CD14-positive monocyte (primary cell): ENCODE data around the gene ESPN. TPM values are rescaled to one million over a fixed set of nuclear protein-coding genes. Genes with fewer than 3 reads are reported as not detected.

Source experiments
- DNase-seq, 3 donors: peaks; one replicate each; pipeline ENCODE4 v3.0.0-alpha.2; 2011 to 2022
- H2AFZ ChIP-seq: 2 replicates; pipeline ENCODE4 v1.6.0; 2012; ENCODE audit warnings: mild to moderate bottlenecking, low read depth, low read length, inconsistent platforms; ENCODE audit not compliant: insufficient read depth, poor library complexity, severe bottlenecking
- H3K27ac ChIP-seq, 2 donors: 1 replicate in 1 of 2; 2 replicates in 1 of 2; pipeline ENCODE4 v1.5.1; 2012 to 2013; ENCODE audit warnings: low read length in 2 of 2, control low read depth in 1 of 2, inconsistent platforms in 1 of 2, low read depth in 1 of 2, mild to moderate bottlenecking in 1 of 2
- H3K27me3 ChIP-seq, 2 donors: one replicate each; pipeline versions ENCODE4 v1.6.0 to v1.6.1; 2011 to 2013; ENCODE audit warnings: low read length in 2 of 2; ENCODE audit not compliant: control insufficient read depth in 2 of 2, insufficient read depth in 2 of 2
- H3K36me3 ChIP-seq, 2 donors: replicated peaks in 1 of 2; 1 replicate in 1 of 2; 2 replicates in 1 of 2; pipeline versions ENCODE4 v1.5.1 to v1.6.1; 2012 to 2013; ENCODE audit warnings: low read length in 2 of 2, control low read depth in 1 of 2, inconsistent platforms in 1 of 2, mild to moderate bottlenecking in 1 of 2; ENCODE audit not compliant: insufficient read depth in 2 of 2, control insufficient read depth in 1 of 2
- H3K4me1 ChIP-seq, 2 donors: 1 replicate in 1 of 2; 2 replicates in 1 of 2; pipeline versions ENCODE4 v1.5.1 to v1.6.1; 2012 to 2013; ENCODE audit warnings: low read length in 2 of 2, control low read depth in 1 of 2, inconsistent platforms in 1 of 2, mild to moderate bottlenecking in 1 of 2, moderate library complexity in 1 of 2; ENCODE audit not compliant: insufficient read depth in 2 of 2, control insufficient read depth in 1 of 2
- H3K4me2 ChIP-seq: replicated peaks from 2 replicates; pipeline ENCODE3; 2012; ENCODE audit warnings: low read length, moderate library complexity, mild to moderate bottlenecking; ENCODE audit not compliant: poor library complexity, severe bottlenecking; ENCODE audit errors: extremely low read depth
- H3K4me3 ChIP-seq, 3 experiments: fragments of 200-600 bp in 1 of 3; sonication (generic) in 1 of 3; replicated peaks in 1 of 3; 1 replicate in 2 of 3; 2 replicates in 1 of 3; pipeline ENCODE4 v1.5.1; 2011 to 2013; ENCODE audit warnings: low read length in 3 of 3, mild to moderate bottlenecking in 3 of 3, control low read depth in 2 of 3, low read depth in 2 of 3, inconsistent platforms in 1 of 3, moderate library complexity in 1 of 3
- H3K79me2 ChIP-seq: 2 replicates; pipeline ENCODE4 v1.6.0; 2012; ENCODE audit warnings: mild to moderate bottlenecking, control low read depth, inconsistent platforms, low read length, moderate library complexity; ENCODE audit not compliant: insufficient read depth
- H3K9ac ChIP-seq: 2 replicates; pipeline ENCODE4 v1.6.0; 2017; ENCODE audit warnings: low read length, mild to moderate bottlenecking; ENCODE audit not compliant: insufficient read depth, poor library complexity, severe bottlenecking
- H3K9me3 ChIP-seq, 2 donors: replicated peaks in 1 of 2; 1 replicate in 1 of 2; 2 replicates in 1 of 2; pipeline versions ENCODE4 v1.5.1 to v1.6.1; 2012 to 2013; ENCODE audit warnings: low read length in 2 of 2, control low read depth in 1 of 2; ENCODE audit not compliant: control insufficient read depth in 1 of 2, insufficient read depth in 1 of 2
- H4K20me1 ChIP-seq: 2 replicates; pipeline ENCODE4 v1.6.0; 2012; ENCODE audit warnings: mild to moderate bottlenecking, low read length, control low read depth, moderate library complexity; ENCODE audit not compliant: insufficient read depth
- H3K27ac Mint-ChIP-seq, 7 donors: one replicate each; pipeline ENCODE4 v1.8.0; 2020; ENCODE audit warnings: mild to moderate bottlenecking in 7 of 7, mixed read lengths in 7 of 7, moderate library complexity in 6 of 7, inconsistent platforms in 2 of 7
- H3K27me3 Mint-ChIP-seq, 3 donors: one replicate each; pipeline ENCODE4 v1.8.0; 2021 to 2022; ENCODE audit warnings: low read depth in 3 of 3, mild to moderate bottlenecking in 3 of 3, mixed read lengths in 3 of 3, moderate library complexity in 3 of 3, inconsistent platforms in 1 of 3
- H3K36me3 Mint-ChIP-seq, 2 donors: one replicate each; pipeline ENCODE4 v1.8.0; 2020; ENCODE audit warnings: mixed read lengths in 2 of 2, inconsistent platforms in 1 of 2, mild to moderate bottlenecking in 1 of 2
- H3K4me1 Mint-ChIP-seq: one replicate; pipeline ENCODE4 v1.8.0; 2020; ENCODE audit warnings: mild to moderate bottlenecking, mixed read lengths
- H3K4me3 Mint-ChIP-seq, 2 donors: one replicate each; pipeline ENCODE4 v1.8.0; 2020; ENCODE audit warnings: mild to moderate bottlenecking in 2 of 2, mixed read lengths in 2 of 2, moderate library complexity in 1 of 2
- H3K9me3 Mint-ChIP-seq, 7 donors: one replicate each; pipeline ENCODE4 v1.8.0; 2020 to 2022; ENCODE audit warnings: mixed read lengths in 7 of 7, mild to moderate bottlenecking in 6 of 7, moderate library complexity in 6 of 7, inconsistent platforms in 2 of 7
- WGBS: methylation state at CpG from one replicate; pipeline ENCODE4 v1.1.5; 2013; ENCODE audit warnings: missing lambda C conversion rate; ENCODE audit not compliant: insufficient coverage; 5-methylcytosine and 5-hydroxymethylcytosine counted together
- intact Hi-C, 2 donors: fragments of 100-400 bp; cut with micrococcal nuclease; formaldehyde crosslinking; loops; one replicate each; pipeline versions ENCODE4 v1.15.0 to v1.15.1; 2023
- polyA plus RNA-seq, 3 donors: library from polyadenylated mRNA; depleted of rRNA in 1 of 3; unstranded in 2 of 3; stranded (reverse) in 1 of 3; fragments of 300-500 nt in 2 of 3; fragments of >200 nt in 1 of 3; fragmentation: Illumina TruSeq in 2 of 3; gene quantifications; 1 replicate in 2 of 3; 2 replicates in 1 of 3; pipeline ENCODE4 v1.2.3, GENCODE V29; 2012 to 2021
- TF ChIP-seq, protein P1 (sequence below): fragments of 200-600 bp; IDR thresholded peaks from one replicate; pipeline ENCODE4 v1.8.0; 2022; ENCODE audit warnings: antibody characterized with exemption, mild to moderate bottlenecking

The ESPN gene
- polyA plus RNA-seq, 3 donors, result not detected

DNA sequence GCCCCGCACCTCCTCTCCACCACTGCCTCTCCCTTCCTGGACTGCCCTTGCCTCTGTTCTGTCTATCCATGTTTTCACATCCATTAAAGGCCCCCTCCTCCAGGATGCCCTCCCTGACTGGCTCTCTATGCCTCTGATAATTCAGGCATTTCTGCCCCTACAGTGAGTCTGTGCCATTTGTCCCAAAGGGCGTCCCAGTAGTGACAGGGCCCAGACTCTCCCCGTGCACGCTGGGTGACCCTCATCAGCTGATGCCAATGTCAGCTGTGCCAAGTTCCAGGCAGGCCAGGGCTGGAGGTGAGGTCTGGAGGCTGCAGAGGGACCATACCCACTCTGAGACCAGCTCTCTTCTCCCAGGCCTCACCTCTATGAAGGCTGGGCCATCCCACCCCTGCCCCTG lies 70.1 kb downstream of the ESPN start:
- Histone ChIP-seq H3K9ac (no peak overlapping the region), H2AFZ (no peak overlapping the region), H3K27me3 (peaks cover 10 to 64% of the 10 kb centered on the region in 2 donors), H3K9me3 (peaks cover 0 to 4% of the 10 kb centered on the region in 2 donors), H3K36me3 (no peaks in the 10 kb centered on the region), H3K4me1 (peaks cover 9 to 10% of the 10 kb centered on the region in 2 donors), H3K79me2 (no peaks in the 10 kb centered on the region), H3K27ac (no peak overlapping the region), H3K4me3 (no peak overlapping the region), H4K20me1 (no peaks in the 10 kb centered on the region), H3K4me2 (no peak overlapping the region)
- TF ChIP-seq, protein P1, sequence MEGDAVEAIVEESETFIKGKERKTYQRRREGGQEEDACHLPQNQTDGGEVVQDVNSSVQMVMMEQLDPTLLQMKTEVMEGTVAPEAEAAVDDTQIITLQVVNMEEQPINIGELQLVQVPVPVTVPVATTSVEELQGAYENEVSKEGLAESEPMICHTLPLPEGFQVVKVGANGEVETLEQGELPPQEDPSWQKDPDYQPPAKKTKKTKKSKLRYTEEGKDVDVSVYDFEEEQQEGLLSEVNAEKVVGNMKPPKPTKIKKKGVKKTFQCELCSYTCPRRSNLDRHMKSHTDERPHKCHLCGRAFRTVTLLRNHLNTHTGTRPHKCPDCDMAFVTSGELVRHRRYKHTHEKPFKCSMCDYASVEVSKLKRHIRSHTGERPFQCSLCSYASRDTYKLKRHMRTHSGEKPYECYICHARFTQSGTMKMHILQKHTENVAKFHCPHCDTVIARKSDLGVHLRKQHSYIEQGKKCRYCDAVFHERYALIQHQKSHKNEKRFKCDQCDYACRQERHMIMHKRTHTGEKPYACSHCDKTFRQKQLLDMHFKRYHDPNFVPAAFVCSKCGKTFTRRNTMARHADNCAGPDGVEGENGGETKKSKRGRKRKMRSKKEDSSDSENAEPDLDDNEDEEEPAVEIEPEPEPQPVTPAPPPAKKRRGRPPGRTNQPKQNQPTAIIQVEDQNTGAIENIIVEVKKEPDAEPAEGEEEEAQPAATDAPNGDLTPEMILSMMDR, result no peak
- Mint-ChIP-seq H3K27me3 (peaks cover 66 to 83% (median 76%) of the 10 kb centered on the region in 3 donors), H3K4me3 (peak overlapping the region in 1 of 2 donors; percentile 6), H3K9me3 (peaks cover 0 to 9% (median 2%) of the 10 kb centered on the region in 7 donors), H3K36me3 (peaks cover 0 to 3% of the 10 kb centered on the region in 2 donors), H3K27ac (no peak overlapping the region), H3K4me1 (peaks cover 9% of the 10 kb centered on the region)
- no peak for DNase-seq
- intact Hi-C loops, result no loop called here
- WGBS, result 89% methylated on average over 4 of the region's 4 CpGs

DNA sequence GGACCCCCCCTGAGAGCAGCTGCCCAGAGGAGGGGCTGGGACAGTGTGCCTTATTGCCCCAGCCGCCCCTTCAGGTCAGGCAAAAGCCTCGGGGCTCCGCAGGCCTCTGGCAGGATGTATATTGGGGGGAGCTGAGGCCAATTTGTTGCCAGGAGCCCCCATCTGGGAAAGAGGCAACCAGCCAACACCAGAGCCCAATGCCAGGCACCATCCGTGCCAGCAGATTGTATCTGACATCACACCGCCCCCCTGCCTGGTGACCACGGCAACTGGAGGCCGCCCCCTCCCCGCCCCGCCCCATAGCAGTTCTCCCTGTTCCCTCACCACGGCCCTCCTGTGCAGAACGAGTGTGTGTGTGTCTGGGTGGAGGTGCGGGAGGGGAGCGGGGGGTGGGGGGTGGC lies 70.5 kb downstream of the ESPN start:
- no peak overlapping the region for H3K4me2 ChIP-seq
- no peak overlapping the region for H3K9ac ChIP-seq
- H3K4me3 Mint-ChIP-seq, result no peak overlapping the region
- no peaks in the 10 kb centered on the region for H3K36me3 ChIP-seq
- no peaks in the 10 kb centered on the region for H3K79me2 ChIP-seq
- H4K20me1 ChIP-seq, result no peaks in the 10 kb centered on the region
- no peak for DNase-seq
- TF ChIP-seq, protein P1, result no peak
- no peak overlapping the region for H3K27ac ChIP-seq
- intact Hi-C loops, result no loop called here
- H3K27me3 Mint-ChIP-seq, result peaks cover 65 to 82% (median 72%) of the 10 kb centered on the region in 3 donors
- H3K4me3 ChIP-seq, result no peak overlapping the region
- peaks cover 7 to 8% of the 10 kb centered on the region in 2 donors for H3K4me1 ChIP-seq
- peaks cover 0 to 4% of the 10 kb centered on the region in 2 donors for H3K9me3 ChIP-seq
- peaks cover 0 to 9% (median 2%) of the 10 kb centered on the region in 7 donors for H3K9me3 Mint-ChIP-seq
- peaks cover 0 to 3% of the 10 kb centered on the region in 2 donors for H3K36me3 Mint-ChIP-seq
- H3K27ac Mint-ChIP-seq, result no peak overlapping the region
- no peak overlapping the region for H2AFZ ChIP-seq
- peaks cover 10 to 60% of the 10 kb centered on the region in 2 donors for H3K27me3 ChIP-seq
- peaks cover 8% of the 10 kb centered on the region for H3K4me1 Mint-ChIP-seq
- 33% methylated on average over 3 of the region's 13 CpGs for WGBS
